NT2/D1 (cell line): ENCODE results near the gene OGDHL.

Experiments
- SUZ12 ChIP-seq: IDR thresholded peaks from 2 replicates; pipeline ENCODE4 v1.6.1; 2011; ENCODE audit not compliant: insufficient read length, insufficient read depth; ENCODE audit errors: extremely low read depth
- YY1 ChIP-seq: IDR thresholded peaks from 2 replicates; pipeline ENCODE4 v1.6.1; 2011; ENCODE audit not compliant: insufficient read length, insufficient read depth
- ZNF274 ChIP-seq: IDR thresholded peaks from 2 replicates; pipeline ENCODE4 v1.6.1; 2011; ENCODE audit warnings: mild to moderate bottlenecking, low read depth, low read length

- no peak for TF ChIP-seq YY1
- TF ChIP-seq SUZ12, result no peak
- no peak for TF ChIP-seq ZNF274
Measured at GRCh38 chr10:49688920-49689319, 73.2 kb downstream of the OGDHL start.
